ENCODE data around the gene DCTN2.
"Not testable (repeated sequence)": the region's sequence is repeated elsewhere in the genome, so short reads cannot be mapped to it uniquely, and the experiment has no call there.

DCTN2 gene

DNA sequence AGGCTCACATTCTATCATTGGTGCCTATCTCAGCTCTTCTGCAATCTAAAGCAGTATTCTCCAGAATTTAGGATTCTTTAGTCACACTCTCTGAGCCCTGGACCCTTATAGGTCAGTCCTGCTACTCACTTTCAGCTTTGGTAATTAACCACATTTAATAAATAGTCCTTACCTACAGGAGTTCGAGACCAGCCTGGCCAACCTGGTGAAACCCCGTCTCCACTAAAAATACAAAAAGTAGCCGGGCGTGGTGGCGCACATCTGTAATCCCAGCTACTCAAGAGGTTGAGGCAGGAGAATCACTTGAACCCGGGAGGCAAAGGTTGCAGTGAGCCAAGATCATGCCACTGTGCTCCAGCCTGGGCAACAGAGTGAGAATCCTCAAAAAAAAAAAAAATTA, 33.3 kb downstream of the DCTN2 start:
- not testable (repeated sequence) for DNase-seq

DNA sequence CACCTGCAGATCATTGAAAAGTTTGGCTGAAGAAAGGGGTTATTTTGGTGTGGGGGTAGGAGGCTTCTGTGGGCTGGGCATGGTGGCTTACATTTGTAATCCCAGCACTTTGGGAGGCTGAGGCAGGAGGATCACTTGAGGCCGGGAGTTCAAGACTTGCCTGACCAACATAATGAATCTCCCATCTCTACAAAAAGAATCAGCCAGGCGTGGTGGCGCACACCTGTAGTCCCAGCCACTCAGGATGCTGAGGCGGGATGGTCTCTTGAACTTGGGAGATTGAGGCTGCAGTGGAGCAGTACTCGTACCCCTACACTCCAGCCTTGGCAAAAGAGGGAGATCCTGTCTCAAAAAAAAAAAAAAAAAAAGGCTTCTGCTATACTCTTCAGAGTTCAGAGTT, 33.7 kb downstream of the DCTN2 start:
- DNase-seq: no peak

- DNase-seq: no peak
Measured at GRCh38 chr12:57512665-57513064, 34.3 kb downstream of the DCTN2 start.

DNA sequence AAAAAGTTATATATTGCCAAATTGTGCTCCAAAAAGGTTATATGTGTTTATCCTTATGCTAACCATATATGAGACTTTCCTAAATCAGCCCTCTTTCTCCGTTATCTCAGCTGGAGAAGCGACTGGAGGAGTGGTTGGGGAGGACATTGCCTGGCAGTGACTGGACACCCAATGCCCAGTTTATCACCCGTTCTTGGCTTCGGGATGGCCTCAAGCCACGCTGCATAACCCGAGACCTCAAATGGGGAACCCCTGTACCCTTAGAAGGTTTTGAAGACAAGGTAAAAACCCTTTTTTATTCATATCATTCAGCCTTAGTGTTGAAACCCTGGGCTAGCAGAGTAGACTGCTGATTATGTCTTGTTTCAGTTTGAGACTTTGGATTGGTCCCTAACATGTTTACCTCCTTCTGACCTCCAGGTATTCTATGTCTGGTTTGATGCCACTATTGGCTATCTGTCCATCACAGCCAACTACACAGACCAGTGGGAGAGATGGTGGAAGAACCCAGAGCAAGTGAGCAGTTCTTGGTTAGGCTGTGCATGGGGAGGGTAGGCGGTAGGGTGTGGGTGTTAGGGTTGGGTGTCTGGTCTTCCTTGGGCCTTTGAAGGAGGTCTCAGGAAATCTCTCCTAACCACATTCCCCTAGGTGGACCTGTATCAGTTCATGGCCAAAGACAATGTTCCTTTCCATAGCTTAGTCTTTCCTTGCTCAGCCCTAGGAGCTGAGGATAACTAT, 35.2 kb downstream of the DCTN2 start:
- DNase-seq: no peak

DNA sequence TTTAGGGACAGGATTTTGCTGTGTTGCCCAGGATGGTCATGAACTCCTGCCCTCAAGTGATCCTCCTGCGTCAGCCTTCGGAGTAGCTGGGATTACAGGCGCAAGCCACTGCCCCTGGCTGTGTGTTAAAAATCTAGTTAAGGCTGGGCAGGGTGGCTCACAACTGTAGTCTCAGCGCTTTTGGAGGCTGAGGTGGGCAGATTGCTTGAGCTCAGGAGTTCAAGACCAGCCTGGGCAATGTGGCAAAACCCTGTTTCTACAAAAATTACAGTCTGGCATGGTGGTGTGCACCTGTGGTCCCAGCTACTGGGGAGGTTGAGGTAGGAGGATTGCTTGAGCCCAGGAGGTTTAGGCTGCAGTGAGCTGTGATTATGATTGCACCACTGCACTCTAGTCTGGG, 35.8 kb downstream of the DCTN2 start:
- no peak for DNase-seq

DNA sequence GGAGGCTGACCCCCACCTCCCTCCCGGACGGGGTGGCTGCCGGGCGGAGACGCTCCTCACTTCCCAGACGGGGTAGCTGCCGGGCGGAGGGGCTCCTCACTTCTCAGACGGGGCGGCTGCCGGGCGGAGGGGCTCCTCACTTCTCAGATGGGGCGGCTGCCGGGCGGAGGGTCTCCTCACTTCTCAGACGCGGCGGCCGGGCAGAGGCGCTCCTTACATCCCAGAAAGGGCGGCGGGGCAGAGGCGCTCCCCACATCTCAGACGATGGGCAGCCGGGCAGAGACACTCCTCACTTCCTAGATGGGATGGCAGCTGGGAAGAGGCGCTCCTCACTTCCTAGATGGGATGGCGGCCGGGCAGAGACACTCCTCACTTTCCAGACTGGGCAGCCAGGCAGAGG, 39.2 kb downstream of the DCTN2 start:
- not testable (repeated sequence) for DNase-seq

GRCh38 chr12:57506541-57506940, 40.5 kb downstream of the DCTN2 start:
- not testable (repeated sequence) for DNase-seq

GRCh38 chr12:57502311-57502969, 44.6 kb downstream of the DCTN2 start:
- DNase-seq: not testable (repeated sequence)

- no peak for DNase-seq
Measured at GRCh38 chr12:57500213-57500612, 46.8 kb downstream of the DCTN2 start.

DNA sequence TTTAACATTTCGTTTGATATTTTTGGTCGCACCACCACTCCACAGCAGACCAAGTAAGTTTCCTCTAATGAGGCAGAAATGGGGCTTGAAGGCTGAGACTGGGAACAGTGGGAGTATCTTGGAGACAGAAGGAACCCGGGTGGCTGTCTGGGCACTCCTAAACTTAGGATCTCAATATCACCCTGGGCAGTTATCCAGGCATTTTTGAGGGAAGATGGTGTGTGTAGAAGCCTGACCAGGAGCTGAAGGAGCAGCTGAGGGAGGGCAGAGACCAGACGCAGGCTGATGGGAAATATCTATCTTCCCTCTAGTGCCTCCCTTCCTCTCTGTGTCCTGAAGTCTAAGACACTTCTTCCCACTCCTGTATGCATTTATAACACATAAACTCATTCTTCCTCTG, 48.4 kb downstream of the DCTN2 start:
- no peak for DNase-seq

- DNase-seq: no peak
Measured at GRCh38 chr12:57498132-57498502, 48.9 kb downstream of the DCTN2 start.

GRCh38 chr12:57497223-57498131, 49.5 kb downstream of the DCTN2 start:
- DNase-seq: no peak

DNA sequence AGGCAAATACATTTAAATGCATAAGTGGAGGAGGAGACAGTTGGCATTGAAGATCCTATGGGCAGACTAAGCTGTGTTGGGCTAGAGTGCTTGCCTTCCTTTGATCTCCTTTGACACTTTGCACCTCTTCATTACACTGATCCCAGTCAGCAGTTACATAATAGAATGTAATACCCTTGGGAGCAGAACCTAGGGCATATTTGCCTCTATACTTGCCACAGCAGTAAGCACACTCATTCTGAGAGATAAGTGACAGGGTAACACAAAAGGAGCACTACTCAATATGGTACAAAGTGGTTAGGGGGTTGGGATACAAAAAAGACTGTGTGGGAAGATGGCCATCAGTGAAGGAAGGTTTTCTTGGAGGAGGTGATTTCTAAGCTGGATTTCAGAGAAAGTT, 50.2 kb downstream of the DCTN2 start:
- no peak for DNase-seq

DNA sequence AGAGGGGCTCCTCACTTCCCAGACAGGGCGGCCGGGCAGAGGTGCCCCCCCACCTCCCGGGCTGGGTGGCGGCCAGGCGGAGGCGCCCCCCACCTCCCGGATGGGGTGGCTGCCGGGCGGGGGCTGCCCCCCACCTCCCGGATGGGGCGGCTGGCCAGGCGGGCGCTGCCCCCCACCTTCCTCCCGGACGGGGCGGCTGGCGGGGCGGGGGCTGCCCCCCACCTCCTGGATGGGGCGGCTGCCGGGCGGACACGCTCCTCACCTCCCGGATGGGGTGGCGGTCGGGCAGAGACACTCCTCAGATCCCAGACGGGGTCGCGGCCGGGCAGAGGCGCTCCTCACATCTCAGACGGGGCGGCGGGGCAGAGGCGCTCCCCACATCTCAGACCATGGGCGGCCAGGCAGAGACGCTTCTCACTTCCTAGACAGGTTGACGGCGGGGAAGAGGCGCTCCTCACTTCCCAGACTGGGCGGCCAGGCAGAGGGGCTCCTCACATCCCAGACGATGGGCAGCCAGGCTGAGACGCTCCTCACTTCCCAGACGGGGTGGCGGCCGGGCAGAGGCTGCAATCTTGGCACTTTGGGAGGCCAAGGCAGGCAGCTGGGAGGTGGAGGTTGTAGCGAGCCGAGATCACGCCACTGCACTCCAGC, 51.8 kb downstream of the DCTN2 start:
- DNase-seq: not testable (repeated sequence)

DNA sequence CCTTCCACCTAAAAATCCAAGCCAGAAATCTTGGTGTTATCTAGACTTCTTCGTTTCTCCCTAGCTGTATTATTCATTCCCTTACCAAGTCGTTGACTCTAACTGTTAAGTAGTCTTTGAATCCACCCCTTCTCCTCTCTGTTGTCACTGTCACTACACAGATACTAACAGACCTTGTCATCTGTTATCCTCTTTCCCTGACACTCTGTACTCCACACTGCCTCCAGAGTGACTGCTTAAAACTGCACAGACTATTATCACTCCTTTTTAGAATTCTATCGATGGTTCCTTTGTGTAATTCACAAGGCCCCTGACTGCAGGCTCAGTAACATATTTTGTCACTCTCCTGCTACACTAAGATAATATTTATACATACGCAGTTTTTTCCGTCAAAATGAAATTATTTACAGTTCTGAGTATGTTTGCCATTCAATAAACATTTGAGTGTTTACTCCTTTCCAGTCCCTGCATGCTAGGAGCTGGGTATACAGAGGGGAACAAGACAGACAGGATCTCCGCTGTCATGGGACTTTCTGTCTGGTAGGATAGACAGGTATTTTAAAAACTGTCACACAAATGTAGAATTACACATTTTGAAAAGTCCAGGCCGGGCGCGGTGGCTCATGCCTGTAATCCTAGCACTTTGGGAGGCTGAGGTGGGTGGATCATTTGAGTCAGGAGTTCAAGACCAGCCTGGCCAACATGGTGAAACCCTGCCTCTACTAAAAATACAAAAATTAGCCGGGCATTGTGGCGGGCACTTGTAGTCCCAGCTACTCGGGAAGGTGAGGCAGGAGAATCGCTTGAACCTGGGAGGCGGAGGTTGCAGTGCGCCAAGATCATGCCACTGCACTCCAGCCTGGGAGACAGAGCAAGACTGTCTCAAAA, 55.4 kb downstream of the DCTN2 start:
- peak in 1 of 3 donors; percentile 10 for DNase-seq

- no peak for DNase-seq
Measured at GRCh38 chr12:57490126-57490525, 56.9 kb downstream of the DCTN2 start.

DNA sequence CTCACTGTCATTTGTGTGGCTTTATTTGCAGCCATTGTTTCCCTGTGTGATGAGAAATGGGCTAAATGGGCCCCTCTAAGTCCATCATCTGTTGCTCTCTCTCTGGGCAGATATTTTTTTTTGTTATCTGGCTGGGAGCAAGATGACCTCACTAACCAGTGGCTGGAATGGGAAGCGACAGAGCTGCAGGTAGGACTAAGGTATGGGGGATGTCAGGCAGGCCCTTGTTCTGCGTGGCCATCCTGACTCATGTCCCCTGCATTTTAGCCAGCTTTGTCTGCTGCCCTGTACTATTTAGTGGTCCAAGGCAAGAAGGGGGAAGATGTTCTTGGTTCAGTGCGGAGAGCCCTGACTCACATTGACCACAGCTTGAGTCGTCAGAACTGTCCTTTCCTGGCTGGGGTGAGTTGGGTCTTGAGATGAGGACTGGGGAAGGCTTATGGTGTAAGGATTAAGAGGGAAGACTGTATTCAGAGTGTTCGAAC, 57.8 kb downstream of the DCTN2 start:
- peak; percentile 20 to 42 (median 37) for DNase-seq

DNA sequence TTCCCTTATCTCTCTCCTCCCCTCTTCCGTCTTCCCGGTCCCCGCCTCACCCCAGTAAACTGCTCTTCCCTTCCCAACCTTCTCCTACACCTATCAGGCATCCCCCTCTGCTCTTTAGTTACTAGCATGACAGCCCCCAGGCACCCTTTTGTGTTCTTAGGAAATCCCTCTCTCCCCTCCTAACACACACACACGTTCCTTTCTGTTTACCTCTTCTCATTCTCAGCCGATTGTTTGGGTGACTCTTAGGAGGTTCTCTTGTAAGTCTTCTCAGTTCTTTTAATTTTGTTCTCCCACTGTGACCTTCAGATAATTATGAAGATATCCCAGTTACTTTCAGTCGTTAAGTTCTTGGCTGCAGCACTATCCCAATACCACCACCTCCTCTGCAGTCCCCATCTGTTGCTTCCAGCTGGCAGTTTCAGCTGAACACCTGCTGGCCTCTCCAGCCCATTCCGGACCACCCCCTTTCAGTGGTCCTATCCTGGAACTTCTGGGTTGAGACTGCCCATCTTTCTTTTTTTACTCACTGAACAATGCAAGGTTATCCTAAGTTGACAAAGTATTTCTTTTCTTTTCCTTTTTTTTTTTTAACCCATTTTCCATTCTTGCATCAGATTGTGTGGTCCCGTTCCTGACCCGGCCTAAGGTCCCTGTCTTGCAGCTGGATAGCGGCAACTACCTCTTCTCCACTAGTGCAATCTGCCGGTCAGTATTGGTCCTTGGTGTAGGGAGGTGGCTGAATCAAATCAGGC, 58.4 kb downstream of the DCTN2 start:
- DNase-seq: no peak

- DNase-seq: peak; percentile 96 to 98 (median 97)
Measured at GRCh38 chr12:57487597-57488401, 59.2 kb downstream of the DCTN2 start, which contains the start of gene MARS1. TSS of gene MARS1 (plus strand) at chr12:57488068. CDS start at chr12:57488091, 23 bp downstream.

- no peak for DNase-seq
Measured at GRCh38 chr12:57487055-57487596, 59.9 kb downstream of the DCTN2 start.

Measured in suppressor macrophage treated with lipopolysaccharide for 1 hour (primary cell).